Liver (tissue), 9 donors: ENCODE data around the gene WWOX. TPM values are rescaled to one million over a fixed set of nuclear protein-coding genes. Genes with fewer than 3 reads are reported as not detected.

Source experiments
- DNase-seq: peaks from one replicate; pipeline ENCODE4 v3.0.0-alpha.2; 2017; ENCODE audit warnings: low spot score
- H3K27ac ChIP-seq, 2 donors: one replicate each; pipeline ENCODE4 v1.7.0; 2013; ENCODE audit warnings: inconsistent platforms in 2 of 2, low read length in 2 of 2, control low read depth in 1 of 2, low read depth in 1 of 2, mild to moderate bottlenecking in 1 of 2
- H3K27me3 ChIP-seq, 4 donors: one replicate each; pipeline versions ENCODE4 v1.6.1 to v1.7.0; 2013; ENCODE audit warnings: low read length in 3 of 4, inconsistent platforms in 1 of 4, mild to moderate bottlenecking in 1 of 4, moderate library complexity in 1 of 4; ENCODE audit not compliant: control insufficient read depth in 4 of 4, insufficient read depth in 4 of 4
- H3K36me3 ChIP-seq, 4 donors: one replicate each; pipeline versions ENCODE4 v1.6.1 to v1.7.0; 2013; ENCODE audit warnings: low read length in 3 of 4, mild to moderate bottlenecking in 3 of 4, low read depth in 1 of 4, moderate library complexity in 1 of 4; ENCODE audit not compliant: control insufficient read depth in 4 of 4, insufficient read depth in 3 of 4
- H3K4me1 ChIP-seq, 4 donors: one replicate each; pipeline versions ENCODE4 v1.6.1 to v1.7.0; 2013; ENCODE audit warnings: low read length in 3 of 4, mild to moderate bottlenecking in 3 of 4, moderate library complexity in 1 of 4; ENCODE audit not compliant: control insufficient read depth in 4 of 4, insufficient read depth in 4 of 4
- H3K4me3 ChIP-seq, 3 donors: one replicate each; pipeline versions ENCODE4 v1.6.1 to v1.7.0; 2013; ENCODE audit warnings: low read length in 3 of 3, control low read depth in 1 of 3, low read depth in 1 of 3, mild to moderate bottlenecking in 1 of 3
- H3K9ac ChIP-seq, 2 donors: one replicate each; pipeline ENCODE4 v1.7.0; 2013; ENCODE audit warnings: low read length in 2 of 2, mild to moderate bottlenecking in 2 of 2, moderate library complexity in 2 of 2, control low read depth in 1 of 2, low read depth in 1 of 2
- H3K9me3 ChIP-seq, 4 donors: one replicate each; pipeline versions ENCODE4 v1.6.1 to v1.7.0; 2013; ENCODE audit warnings: low read length in 3 of 4; ENCODE audit not compliant: control insufficient read depth in 4 of 4
- ATF3 ChIP-seq: IDR thresholded peaks from 2 replicates; pipeline ENCODE4 v1.6.1; 2016; ENCODE audit warnings: antibody characterized with exemption
- CTCF ChIP-seq: fragments of 150-350 bp; IDR thresholded peaks from 2 replicates; pipeline ENCODE4 v1.5.1; 2017; ENCODE audit warnings: improper control_type of control experiment, low read depth, low read length; ENCODE audit not compliant: missing input control
- EGR1 ChIP-seq, 2 donors: IDR thresholded peaks; 2 replicates each; pipeline ENCODE4 v1.6.1; 2016 to 2018; ENCODE audit warnings: antibody characterized with exemption in 2 of 2, low read depth in 2 of 2
- FOXA1 ChIP-seq: IDR thresholded peaks from 2 replicates; pipeline ENCODE4 v1.6.1; 2016; ENCODE audit warnings: antibody characterized with exemption
- FOXA2 ChIP-seq: IDR thresholded peaks from 2 replicates; pipeline ENCODE4 v1.6.1; 2016; ENCODE audit warnings: antibody characterized with exemption
- GABPA ChIP-seq, 2 donors: IDR thresholded peaks in 1 of 2; conservative IDR thresholded peaks in 1 of 2; 2 replicates each; pipeline ENCODE4 v1.6.1; 2016; ENCODE audit warnings: antibody characterized with exemption in 2 of 2, mild to moderate bottlenecking in 1 of 2, moderate library complexity in 1 of 2
- HNF4A ChIP-seq, 2 donors: conservative IDR thresholded peaks; 2 replicates each; pipeline ENCODE4 v1.6.1; 2016; ENCODE audit warnings: antibody characterized with exemption in 2 of 2, mild to moderate bottlenecking in 2 of 2
- HNF4G ChIP-seq: IDR thresholded peaks from 2 replicates; pipeline ENCODE4 v1.6.1; 2016; ENCODE audit warnings: antibody characterized with exemption
- JUND ChIP-seq, 2 donors: IDR thresholded peaks; 2 replicates each; pipeline ENCODE4 v1.6.1; 2016; ENCODE audit warnings: antibody characterized with exemption in 2 of 2
- MAX ChIP-seq: IDR thresholded peaks from 2 replicates; pipeline ENCODE4 v1.6.1; 2016; ENCODE audit warnings: antibody characterized with exemption
- NR2F2 ChIP-seq: IDR thresholded peaks from 2 replicates; pipeline ENCODE4 v1.6.1; 2016; ENCODE audit warnings: antibody characterized with exemption
- RAD21 ChIP-seq, 2 donors: IDR thresholded peaks; 2 replicates each; pipeline ENCODE4 v1.6.1; 2016; ENCODE audit warnings: antibody characterized with exemption in 2 of 2, mild to moderate bottlenecking in 2 of 2
- REST ChIP-seq: IDR thresholded peaks from 2 replicates; pipeline ENCODE4 v1.6.1; 2016; ENCODE audit warnings: antibody characterized with exemption, mild to moderate bottlenecking
- RXRA ChIP-seq, 2 donors: IDR thresholded peaks; 2 replicates each; pipeline ENCODE4 v1.6.1; 2017 to 2018; ENCODE audit warnings: antibody characterized with exemption in 2 of 2, mild to moderate bottlenecking in 1 of 2
- SP1 ChIP-seq: IDR thresholded peaks from 2 replicates; pipeline ENCODE4 v1.6.1; 2018; ENCODE audit warnings: antibody characterized with exemption, mild to moderate bottlenecking
- TAF1 ChIP-seq: conservative IDR thresholded peaks from 2 replicates; pipeline ENCODE4 v1.6.1; 2016; ENCODE audit warnings: antibody characterized with exemption, mild to moderate bottlenecking
- YY1 ChIP-seq: IDR thresholded peaks from 2 replicates; pipeline ENCODE4 v1.6.1; 2016; ENCODE audit warnings: antibody characterized with exemption, mild to moderate bottlenecking
- ZBTB33 ChIP-seq: IDR thresholded peaks from 2 replicates; pipeline ENCODE4 v1.6.1; 2016; ENCODE audit warnings: antibody characterized with exemption
- WGBS: extraction: QIAGEN DNeasy Blood & Tissue Kit; methylation state at CpG from one replicate; pipeline ENCODE4 v1.1.7; 2013; 5-methylcytosine and 5-hydroxymethylcytosine counted together
- polyA plus RNA-seq, 2 donors: library from polyadenylated mRNA; stranded (reverse) in 1 of 2; unstranded in 1 of 2; fragments of 200-250 nt in 1 of 2; fragments of >200 nt in 1 of 2; fragmentation: Nextera tagmentation in 1 of 2; extraction: Ambion mirVana in 1 of 2; gene quantifications; one replicate each; pipeline versions ENCODE4 v1.2.1 to v1.2.3, GENCODE V29; 2013 to 2015
- total RNA-seq, 2 donors: library from RNA; depleted of rRNA; stranded (reverse); fragments of >200 nt; gene quantifications; one replicate each; pipeline ENCODE4 v1.2.3, GENCODE V29; 2014
- donor health status: healthy.
- donor health status: healthy.
- donor health status: healthy.
- donor health status: healthy.
- donor health status: healthy.

Gene WWOX
- total and polyA plus RNA-seq, 4 donors = 9.8 to 46.0 (median 15.3) TPM

GRCh38 chr16:78571898-78572358 is 472.5 kb downstream of the WWOX start:
- H3K4me1 ChIP-seq = no peaks in the 10 kb centered on the region
- WGBS = 93% methylated on average over 5 of the region's 5 CpGs
- TF ChIP-seq YY1 (no peak), ATF3 (no peak), SP1 (no peak), RXRA (IDR thresholded peaks at IDR 0.05) (no peak), HNF4A (conservative IDR thresholded peaks at IDR 0.05) (no peak)
- H3K27me3 ChIP-seq = no peaks in the 10 kb centered on the region
- no peak overlapping the region for H3K4me3 ChIP-seq
- no peak overlapping the region for H3K27ac ChIP-seq
- no peaks in the 10 kb centered on the region for H3K36me3 ChIP-seq
- no peaks in the 10 kb centered on the region for H3K9me3 ChIP-seq
- DNase-seq = no peak
- H3K9ac ChIP-seq = no peak overlapping the region

GRCh38 chr16:78574571-78574970 is 475.1 kb downstream of the WWOX start:
- Histone ChIP-seq H3K4me1 (no peaks in the 10 kb centered on the region), H3K9me3 (no peaks in the 10 kb centered on the region), H3K27me3 (no peaks in the 10 kb centered on the region), H3K4me3 (no peak overlapping the region), H3K36me3 (no peaks in the 10 kb centered on the region), H3K9ac (no peak overlapping the region), H3K27ac (no peak overlapping the region)
- no peak for DNase-seq
- TF ChIP-seq REST = no peak
- no peak for TF ChIP-seq HNF4A (conservative IDR thresholded peaks at IDR 0.05)
- no peak for TF ChIP-seq YY1
- no peak for TF ChIP-seq TAF1
- no peak for TF ChIP-seq RAD21 (IDR thresholded peaks at IDR 0.05)
- TF ChIP-seq JUND (IDR thresholded peaks at IDR 0.05) = no peak
- TF ChIP-seq HNF4G = no peak
- no peak for TF ChIP-seq EGR1 (IDR thresholded peaks at IDR 0.05; ENCODE audit: low read depth in 2 of 2)
- TF ChIP-seq ZBTB33 = no peak
- TF ChIP-seq FOXA1 = no peak
- TF ChIP-seq RXRA (IDR thresholded peaks at IDR 0.05) = no peak
- TF ChIP-seq NR2F2 = no peak
- no peak for TF ChIP-seq SP1
- no peak for TF ChIP-seq GABPA (IDR thresholded peaks at IDR 0.05 in 1 of 2, conservative IDR thresholded peaks at IDR 0.05 in 1 of 2)
- TF ChIP-seq CTCF = no peak
- no peak for TF ChIP-seq ATF3
- no peak for TF ChIP-seq MAX
- no peak for TF ChIP-seq FOXA2
- WGBS = 97% methylated on average over 2 of the region's 2 CpGs
